HepG2 (cell line): ENCODE data around the gene FGF1. TPM values are rescaled to one million over a fixed set of nuclear protein-coding genes. Genes with fewer than 3 reads are reported as not detected.

Experiments used
- FOSL2 ChIP-seq: sonication (generic); formaldehyde crosslinking; IDR thresholded peaks from 2 replicates; pipeline ENCODE4 v1.4.0; 2020; ENCODE audit warnings: missing genetic modification reagents
- IRF9 ChIP-seq: sonication (generic); formaldehyde crosslinking; IDR thresholded peaks from 2 replicates; pipeline ENCODE4 v1.8.0; 2022; ENCODE audit warnings: missing genetic modification reagents, mild to moderate bottlenecking, borderline replicate concordance
- PBX3 ChIP-seq: sonication (generic); formaldehyde crosslinking; IDR thresholded peaks from 2 replicates; pipeline ENCODE4 v1.8.1; 2023; ENCODE audit warnings: missing genetic modification reagents, inconsistent platforms, borderline replicate concordance
- PHF8 ChIP-seq: sonication (generic); formaldehyde crosslinking; IDR thresholded peaks from 2 replicates; pipeline ENCODE4 v1.5.0; 2020; ENCODE audit warnings: missing genetic modification reagents
- RELA ChIP-seq: sonication (generic); formaldehyde crosslinking; IDR thresholded peaks from 2 replicates; pipeline ENCODE4 v1.4.0; 2020; ENCODE audit warnings: missing genetic modification reagents
- RXRA ChIP-seq: sonication (generic); formaldehyde crosslinking; IDR thresholded peaks from 2 replicates; pipeline ENCODE4 v1.5.1; 2020; ENCODE audit warnings: missing genetic modification reagents
- TFAP4 ChIP-seq: sonication (generic); IDR thresholded peaks from 2 replicates; pipeline ENCODE4 v1.6.1; 2016; ENCODE audit warnings: low read depth, borderline replicate concordance
- ZBTB46 ChIP-seq: sonication (generic); formaldehyde crosslinking; IDR thresholded peaks from 2 replicates; pipeline ENCODE4 v1.4.0; 2020; ENCODE audit warnings: mild to moderate bottlenecking, missing genetic modification reagents, borderline replicate concordance
- polyA plus RNA-seq, 8 experiments: library from polyadenylated mRNA; depleted of rRNA in 3 of 8; stranded (reverse) in 7 of 8; unstranded in 1 of 8; fragments of >200 nt; fragmentation: Illumina TruSeq in 4 of 8; extraction: Trizol in 4 of 8; gene quantifications; 2 replicates each; pipeline versions ENCODE4 v1.2.1 to v1.2.3, GENCODE V29; 2011 to 2016; ENCODE audit warnings: low read depth in 4 of 8, missing spikeins in 1 of 8, mixed read lengths in 1 of 8; ENCODE audit not compliant: insufficient read depth in 1 of 8
- total RNA-seq, 5 experiments: library from RNA; depleted of rRNA; stranded (reverse); fragments of >200 nt; fragmentation: Illumina TruSeq; extraction: Trizol; gene quantifications; 2 replicates each; pipeline ENCODE4 v1.2.3, GENCODE V29; 2016; ENCODE audit warnings: low read depth in 1 of 5

Gene FGF1
- total and polyA plus RNA-seq, 2 of the 13 experiments (the other 11 are each of a cell fraction or from before 2014, with no cell fraction given): not detected

GRCh38 chr5:142680605-142681259 lies 5.2 kb downstream of the FGF1 start (continued):
- TF ChIP-seq ZBTB46 (CRISPR knock-in tag) (no peak), IRF9 (CRISPR knock-in tag) (no peak), PHF8 (CRISPR knock-in tag) (no peak), RXRA (CRISPR knock-in tag) (peak; percentile 22; the same call in 1 of the 2 replicates), PBX3 (CRISPR knock-in tag) (no peak), TFAP4 (peak; percentile 58; the same call in 1 of the 2 replicates), FOSL2 (CRISPR knock-in tag) (peak; percentile 98), RELA (no peak)
